Occipital lobe (tissue), 2 donors: ENCODE measurements around the gene TMEM120B. TPM values are rescaled to one million over a fixed set of nuclear protein-coding genes. Genes with fewer than 3 reads are reported as not detected.

Source experiments
- DNase-seq: peaks from one replicate; lab custom pipeline; 2025; lab: John Stamatoyannopoulos, UW
- total RNA-seq: library from RNA; depleted of rRNA; stranded (reverse); fragments of >200 nt; gene quantifications from one replicate; pipeline ENCODE4 v1.2.3, GENCODE V29; 2014

The TMEM120B gene
- total RNA-seq, 1 donor from 2014 or later, result 13.7 TPM

DNA sequence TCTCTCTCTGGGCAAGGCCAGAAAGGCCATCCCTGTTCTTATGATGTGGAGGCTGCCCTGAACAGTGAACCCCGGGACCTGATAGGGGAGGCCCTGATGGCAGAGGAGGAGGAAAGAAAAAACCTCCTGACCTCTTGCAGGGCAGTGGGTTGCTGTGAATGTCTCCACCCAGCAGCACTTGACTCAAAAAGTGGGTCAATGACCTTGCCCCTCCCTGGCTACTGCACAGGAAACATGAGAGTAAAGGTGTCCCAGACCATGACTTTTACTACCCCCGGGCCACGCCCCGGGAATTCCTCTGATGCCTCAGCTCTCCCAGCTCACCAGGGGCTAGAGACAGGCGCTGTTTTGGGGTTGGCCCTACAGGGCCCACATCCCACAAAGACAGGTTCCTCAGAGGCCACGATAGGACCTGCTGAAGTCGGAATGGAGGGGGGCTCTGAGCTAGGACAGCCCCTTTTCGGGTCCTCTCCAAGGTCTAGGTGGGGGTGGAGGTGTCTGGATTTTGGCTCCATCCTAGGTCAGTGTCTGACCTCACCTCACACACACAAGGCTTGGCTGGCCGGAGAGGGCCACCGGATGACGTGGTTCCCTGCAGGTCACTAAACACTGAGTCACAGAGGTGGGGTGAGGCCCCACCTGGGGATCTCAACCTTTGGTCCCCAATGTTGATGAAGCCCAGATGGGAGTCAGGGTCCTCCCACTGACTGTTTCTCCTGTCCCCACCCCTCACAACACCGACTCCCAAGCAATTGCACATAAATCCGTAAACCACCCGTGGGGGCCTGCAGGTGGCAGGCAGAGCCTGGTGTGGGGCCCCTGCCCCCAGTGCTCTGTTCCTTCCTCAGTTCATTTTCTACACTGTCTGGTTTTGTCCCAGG is 79.4 kb downstream of the TMEM120B start:
- no peak for DNase-seq

GRCh38 chr12:121792607-121793439 is 80.3 kb downstream of the TMEM120B start:
- DNase-seq, result no peak

GRCh38 chr12:121793440-121793837 is 80.9 kb downstream of the TMEM120B start, which contains the start of gene RHOF:
TSS of gene RHOF (minus strand) at chr12:121793688. CDS start at chr12:121793633, 55 bp downstream.
- no peak for DNase-seq

DNA sequence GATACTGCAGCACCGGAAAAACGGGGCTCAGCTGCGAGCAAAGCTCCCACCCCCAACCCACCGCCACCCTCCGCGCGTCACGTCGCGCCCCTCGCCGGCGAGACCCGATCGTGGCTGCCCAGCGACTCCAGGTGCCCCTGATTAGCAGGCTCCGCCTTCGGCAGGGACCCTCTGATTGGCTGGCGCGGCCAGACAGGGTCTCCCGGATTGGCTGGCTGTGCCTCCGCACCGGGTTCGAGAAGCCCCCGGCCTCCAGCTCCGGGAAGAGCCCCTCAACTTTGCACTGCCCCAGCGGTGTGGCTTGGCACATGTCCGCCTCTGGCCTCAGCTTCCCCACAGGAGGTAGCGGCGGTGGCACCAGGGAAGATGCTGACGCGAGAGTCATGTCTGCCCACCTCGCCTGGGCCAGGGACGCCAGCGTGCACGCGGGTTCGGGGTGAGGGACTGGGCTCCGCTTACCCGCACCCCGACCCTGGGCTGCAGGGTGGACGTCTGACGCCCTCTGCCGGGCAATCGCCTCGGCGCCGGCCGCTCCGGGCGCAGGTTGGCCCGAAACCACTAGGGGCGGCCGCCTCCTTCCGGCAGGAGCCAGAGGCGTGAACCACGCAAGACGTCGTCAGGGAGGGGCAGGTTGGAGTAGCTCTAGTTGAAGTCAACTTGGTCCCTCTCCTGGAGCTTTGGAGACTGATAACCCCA is 81.4 kb downstream of the TMEM120B start:
- peak; percentile 82 for DNase-seq

- no peak for DNase-seq
Measured at GRCh38 chr12:121794534-121795033, 82.0 kb downstream of the TMEM120B start.

DNA sequence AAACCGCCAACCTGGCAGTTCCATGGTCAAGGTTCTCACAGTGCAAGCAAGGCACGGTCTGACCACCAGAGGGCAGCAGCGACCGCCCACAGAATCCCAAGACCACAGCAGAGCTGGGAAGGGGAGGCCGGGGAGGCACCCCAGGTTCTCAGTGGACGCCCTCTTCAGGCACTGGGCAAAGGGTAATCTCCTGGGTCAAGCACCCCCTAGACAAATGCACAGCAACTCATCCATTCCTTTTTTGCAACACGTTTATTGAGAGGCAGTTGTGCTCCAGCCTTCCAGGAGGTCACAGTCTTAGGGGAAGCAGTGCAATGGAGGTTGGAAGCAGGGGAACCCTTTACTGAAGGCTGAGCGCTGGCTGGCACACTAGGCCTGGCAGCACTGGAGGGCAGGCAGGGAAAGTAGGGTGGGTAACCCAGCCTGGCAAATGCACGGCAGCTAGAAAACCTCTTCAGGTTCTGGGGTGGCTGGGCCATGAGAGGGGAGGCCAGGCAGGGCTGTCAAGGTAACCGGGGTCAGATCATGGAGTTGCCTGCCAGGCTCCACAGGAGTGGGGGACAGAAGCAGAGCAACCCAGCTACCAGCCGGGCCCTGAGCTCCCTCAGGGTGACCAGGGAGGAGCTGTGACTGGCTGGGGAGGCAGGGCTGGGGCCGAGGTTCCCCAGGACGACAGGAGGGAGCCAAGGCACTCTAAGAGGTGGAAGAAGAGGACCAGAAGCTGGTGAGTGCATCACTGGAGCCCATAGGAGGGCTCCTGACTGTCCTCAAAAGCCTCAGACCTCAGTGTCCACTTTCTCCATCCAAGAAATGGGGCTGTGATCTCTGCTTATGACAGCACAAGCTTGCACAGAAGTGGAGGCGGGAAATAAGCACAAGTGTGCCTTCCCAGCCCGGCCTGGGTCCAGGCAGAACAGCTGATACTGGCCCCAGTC is 82.7 kb downstream of the TMEM120B start:
- peak; percentile 62 for DNase-seq

GRCh38 chr12:121796855-121797751 is 84.6 kb downstream of the TMEM120B start:
- peak; percentile 75 for DNase-seq

- DNase-seq, result peak; percentile 65
Measured at GRCh38 chr12:121797937-121798786, 85.6 kb downstream of the TMEM120B start.

DNA sequence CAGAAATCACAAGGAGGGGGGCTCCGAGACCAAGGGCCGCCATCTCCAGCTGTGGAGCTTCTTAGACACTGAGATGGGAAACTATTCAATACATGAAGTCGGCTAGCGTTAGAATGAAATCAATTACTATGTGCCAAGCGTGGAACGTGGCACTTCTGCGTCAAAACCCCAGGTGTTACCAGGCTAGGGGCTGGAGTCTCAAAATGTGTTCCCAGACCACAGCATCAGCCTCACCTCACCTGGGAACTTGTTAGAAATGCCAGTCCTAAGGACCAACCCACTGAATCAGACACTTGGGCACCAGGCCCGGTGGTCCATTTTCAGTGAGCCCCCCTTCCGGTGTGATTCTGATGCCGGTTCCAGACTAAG is 86.2 kb downstream of the TMEM120B start:
- peak; percentile 60 for DNase-seq

DNA sequence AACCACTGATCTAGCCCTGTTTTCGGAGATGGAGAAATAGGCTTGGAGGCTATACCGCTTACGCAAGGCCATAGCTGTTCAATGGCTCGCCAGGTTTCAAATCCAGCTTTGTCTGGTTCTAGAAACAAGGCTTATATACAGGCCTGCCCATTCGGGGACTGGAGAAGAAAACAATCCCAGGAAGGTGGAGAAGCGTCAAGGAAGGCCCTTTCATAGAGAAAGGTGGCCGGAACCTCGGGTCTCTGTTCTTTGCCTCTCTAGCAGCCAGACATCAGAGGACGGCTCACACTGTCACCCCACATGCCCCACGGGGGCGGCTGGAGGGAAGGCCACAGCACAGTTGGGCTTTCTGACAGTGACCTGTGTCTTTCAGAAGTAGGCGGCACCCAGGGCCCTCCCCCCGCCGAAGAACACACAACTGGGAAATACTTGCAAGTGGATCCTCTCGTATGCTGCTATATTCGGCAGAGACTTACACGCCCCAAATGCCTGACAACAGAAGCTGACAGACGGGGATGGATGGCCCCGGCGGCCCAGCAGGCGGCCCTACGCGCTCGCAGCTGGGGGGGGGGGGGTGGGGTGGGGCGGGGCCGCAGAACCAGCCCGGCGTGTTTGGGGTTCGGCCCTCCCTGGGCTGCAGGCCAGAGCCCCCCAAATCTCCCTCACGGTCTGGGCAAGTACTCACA is 86.7 kb downstream of the TMEM120B start:
- peak; percentile 48 for DNase-seq

- DNase-seq, result peak; percentile 58
Measured at GRCh38 chr12:121799842-121800693, 87.5 kb downstream of the TMEM120B start.

DNA sequence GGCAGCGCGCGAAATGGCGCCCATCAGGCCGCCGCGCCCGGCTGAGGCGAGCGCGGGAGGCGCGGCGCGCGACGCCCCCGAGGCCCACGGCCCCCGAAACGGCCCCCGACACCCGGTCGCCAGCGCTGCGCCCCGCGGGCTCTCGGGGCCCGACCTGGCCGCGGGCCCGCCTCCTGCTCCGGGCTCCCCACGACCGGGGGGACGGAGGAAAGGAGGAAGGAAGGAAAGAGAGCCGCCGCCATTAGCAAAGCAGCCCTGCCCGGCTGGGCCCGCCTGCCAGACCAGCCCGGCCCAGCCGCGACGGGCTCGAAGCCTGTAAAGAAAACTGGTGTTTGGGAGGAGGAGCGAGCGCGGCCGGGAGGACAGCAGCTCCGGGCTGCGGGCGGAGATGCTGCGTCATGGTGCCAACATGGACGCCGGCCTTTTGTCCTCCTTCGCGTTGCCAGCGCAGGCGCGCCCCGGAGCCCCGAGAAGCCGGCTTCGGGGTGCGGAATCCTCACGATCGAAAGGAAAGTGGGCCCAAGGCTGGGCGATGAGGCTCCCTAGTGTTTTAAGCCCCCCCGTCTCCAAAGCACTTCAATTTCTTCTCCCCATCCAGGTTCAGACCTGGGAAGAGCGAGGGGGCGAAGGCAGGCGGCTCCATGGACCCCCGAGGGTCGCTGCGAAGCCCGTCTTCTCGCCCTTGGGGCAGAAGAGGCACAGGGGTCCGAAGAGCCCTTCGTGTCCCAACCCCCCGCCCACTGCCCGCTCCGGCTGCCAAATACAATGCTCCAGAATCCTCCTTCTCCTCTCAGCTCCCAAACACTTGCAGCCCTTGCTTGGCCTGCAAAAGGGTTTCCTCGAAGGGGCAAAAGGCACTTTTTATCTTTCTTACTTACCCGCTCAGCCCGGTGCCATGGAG is 88.4 kb downstream of the TMEM120B start:
- peak; percentile 69 for DNase-seq

DNA sequence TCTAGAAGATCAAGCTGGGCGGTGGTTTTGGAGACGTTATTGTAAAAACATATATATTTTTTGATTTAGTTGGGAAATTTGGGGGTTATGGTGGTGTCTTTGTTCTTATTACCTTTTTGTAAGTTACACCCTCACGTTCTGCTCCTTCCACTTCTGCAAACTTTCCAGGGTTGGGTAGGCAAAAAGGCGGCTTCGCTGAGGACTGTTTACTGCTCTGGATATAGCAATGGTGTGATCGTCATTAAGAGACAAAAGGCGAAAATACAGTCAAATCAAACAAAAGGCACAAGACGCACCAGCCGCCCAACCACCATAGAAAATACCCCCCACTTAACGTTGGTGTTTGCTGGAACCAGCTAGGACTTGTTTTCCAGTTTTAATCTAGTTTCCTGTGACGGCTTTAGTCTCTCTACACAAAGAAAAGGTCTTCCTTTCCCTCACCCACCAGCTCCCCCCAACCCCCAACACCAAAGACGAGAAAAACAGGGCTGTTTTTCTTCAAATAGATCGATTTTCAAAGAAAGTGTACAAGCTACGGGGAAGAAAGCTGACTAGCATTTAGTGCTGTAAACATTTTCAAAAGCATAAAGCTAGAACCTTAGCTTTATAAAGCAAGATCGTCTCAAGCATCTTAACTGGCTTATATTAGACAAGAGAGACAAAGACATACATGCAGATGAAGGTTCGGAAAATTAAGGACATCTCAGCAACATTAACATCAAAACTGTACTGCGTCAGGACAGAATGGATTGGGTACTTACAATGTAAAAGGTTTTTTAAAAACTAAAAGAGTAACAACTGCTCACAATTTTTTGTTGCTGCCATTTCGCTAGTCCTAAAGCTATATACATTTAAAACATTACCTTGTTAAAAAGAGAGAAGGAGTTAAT is 89.3 kb downstream of the TMEM120B start:
- no peak for DNase-seq

GRCh38 chr12:121802485-121802842 is 89.9 kb downstream of the TMEM120B start:
- DNase-seq, result no peak
